SK-N-MC (cell line): ENCODE measurements around the gene DDX60.

ENCODE experiments used
- DNase-seq: peaks from one replicate; pipeline ENCODE4 v3.0.0-alpha.2; 2011; ENCODE audit warnings: low read depth, low spot score
- H3K27ac ChIP-seq: fragments of 200-600 bp; sonication (generic); 2 replicates; pipeline ENCODE4 v1.5.1; 2016; ENCODE audit warnings: mixed run types
- H3K36me3 ChIP-seq: fragments of 200-600 bp; sonication (generic); 2 replicates; pipeline ENCODE4 v1.6.1; 2017; ENCODE audit warnings: antibody characterized with exemption, low read length, mixed read lengths; ENCODE audit not compliant: insufficient read depth
- H3K4me3 ChIP-seq: fragments of 200-600 bp; sonication (generic); 2 replicates; pipeline ENCODE4 v1.5.1; 2016
- H3K9ac ChIP-seq: fragments of 200-600 bp; sonication (generic); 2 replicates; pipeline ENCODE4 v1.8.0; 2017; ENCODE audit warnings: mixed run types, mixed read lengths; ENCODE audit not compliant: insufficient read length
- H3K9me3 ChIP-seq: fragments of 200-600 bp; sonication (generic); 2 replicates; pipeline ENCODE4 v1.6.1; 2017; ENCODE audit warnings: low read depth, mild to moderate bottlenecking, antibody characterized with exemption, low read length, moderate library complexity, mixed read lengths
- EZH2 ChIP-seq: fragments of 200-600 bp; sonication (generic); IDR thresholded peaks from one replicate; pipeline ENCODE4 v1.6.1; 2017; ENCODE audit warnings: antibody characterized with exemption
- FOXP2 ChIP-seq: optimal IDR thresholded peaks from 2 replicates; pipeline ENCODE3; 2011; ENCODE audit warnings: mild to moderate bottlenecking, moderate library complexity; ENCODE audit not compliant: insufficient read depth; ENCODE audit errors: extremely low read length, control extremely low read depth
- POLR2AphosphoS5 ChIP-seq: IDR thresholded peaks from 2 replicates; pipeline ENCODE4 v1.6.1; 2012; ENCODE audit warnings: mild to moderate bottlenecking, low read depth, low read length, borderline replicate concordance

The DDX60 gene

GRCh38 chr4:168177546-168178149 is 140.9 kb downstream of the DDX60 start:
- Histone ChIP-seq H3K36me3 (no peaks in the 10 kb centered on the region), H3K27ac (no peak overlapping the region), H3K4me3 (no peak overlapping the region), H3K9me3 (no peaks in the 10 kb centered on the region), H3K9ac (no peak overlapping the region)
- TF ChIP-seq POLR2AphosphoS5, result no peak
- no peak for TF ChIP-seq FOXP2
- no peak for TF ChIP-seq EZH2
- no peak for DNase-seq

- Histone ChIP-seq H3K9me3 (no peaks in the 10 kb centered on the region), H3K27ac (no peak overlapping the region), H3K4me3 (no peak overlapping the region), H3K36me3 (no peaks in the 10 kb centered on the region), H3K9ac (no peak overlapping the region)
- TF ChIP-seq FOXP2, result no peak
- no peak for TF ChIP-seq POLR2AphosphoS5
- no peak for TF ChIP-seq EZH2
- no peak for DNase-seq
Observed at GRCh38 chr4:168174308-168174707, 144.2 kb downstream of the DDX60 start.

DNA sequence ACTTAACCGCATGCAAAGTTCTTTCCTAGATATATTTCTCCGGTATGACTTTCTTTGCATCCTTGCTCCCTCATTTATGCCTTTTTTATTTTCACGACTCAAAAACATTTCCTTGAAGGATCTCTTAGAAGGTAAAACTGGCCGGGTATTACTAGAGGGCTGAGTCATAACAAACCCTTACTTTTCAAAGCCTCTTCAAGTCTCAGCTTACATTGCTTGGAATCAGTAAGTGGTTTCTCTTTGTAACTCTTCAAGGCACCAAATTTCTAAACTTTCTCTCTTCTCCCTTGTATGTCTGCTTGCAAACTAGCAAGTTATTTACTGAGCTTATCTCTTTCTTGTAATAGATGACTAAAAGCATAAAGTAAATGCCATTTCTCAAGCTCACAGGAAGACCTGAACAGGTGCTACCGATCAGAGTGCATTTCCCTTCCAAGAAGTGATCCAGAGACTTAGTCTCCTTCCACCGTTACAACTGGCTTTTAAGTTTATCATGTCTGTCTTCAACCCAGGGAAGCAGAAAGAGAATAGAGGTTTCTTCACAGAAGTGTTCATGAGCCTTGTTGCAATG is 150.8 kb downstream of the DDX60 start:
- no peaks in the 10 kb centered on the region for H3K9me3 ChIP-seq
- no peaks in the 10 kb centered on the region for H3K36me3 ChIP-seq
- no peak for TF ChIP-seq FOXP2
- TF ChIP-seq POLR2AphosphoS5, result no peak
- TF ChIP-seq EZH2, result no peak
- no peak for DNase-seq
- no peak overlapping the region for H3K27ac ChIP-seq
- H3K9ac ChIP-seq, result no peak overlapping the region
- no peak overlapping the region for H3K4me3 ChIP-seq
